Activated T-cell treated with anti-CD3 and anti-CD28 coated beads, Interleukin-2, amount 50 U/mL, for 48 hours (primary cell): ENCODE data around the gene CDX2.

Experiments
- DNase-seq, 2 experiments: peaks; one replicate each; pipeline ENCODE4 v3.0.0-alpha.2; 2020

Gene CDX2

GRCh38 chr13:27927444-27928352, 41.4 kb downstream of the CDX2 start:
- DNase-seq: peak; percentile 25 to 27

- DNase-seq: peak; percentile 20 to 26
Measured at GRCh38 chr13:27926644-27927434, 42.3 kb downstream of the CDX2 start.

- DNase-seq: no peak
Measured at GRCh38 chr13:27925220-27925991, 43.7 kb downstream of the CDX2 start.

DNA sequence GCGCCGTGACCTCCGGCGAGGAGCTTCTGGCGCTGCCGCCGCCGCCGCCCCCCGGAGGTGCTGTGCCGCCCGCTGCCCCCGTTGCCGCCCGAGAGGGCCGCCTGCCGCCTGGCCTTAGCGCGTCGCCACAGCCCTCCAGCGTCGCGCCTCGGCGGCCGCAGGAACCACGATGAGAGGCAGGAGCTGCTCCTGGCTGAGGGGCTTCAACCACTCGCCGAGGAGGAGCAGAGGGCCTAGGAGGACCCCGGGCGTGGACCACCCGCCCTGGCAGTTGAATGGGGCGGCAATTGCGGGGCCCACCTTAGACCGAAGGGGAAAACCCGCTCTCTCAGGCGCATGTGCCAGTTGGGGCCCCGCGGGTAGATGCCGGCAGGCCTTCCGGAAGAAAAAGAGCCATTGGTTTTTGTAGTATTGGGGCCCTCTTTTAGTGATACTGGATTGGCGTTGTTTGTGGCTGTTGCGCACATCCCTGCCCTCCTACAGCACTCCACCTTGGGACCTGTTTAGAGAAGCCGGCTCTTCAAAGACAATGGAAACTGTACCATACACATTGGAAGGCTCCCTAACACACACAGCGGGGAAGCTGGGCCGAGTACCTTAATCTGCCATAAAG, 44.5 kb downstream of the CDX2 start:
- peak; percentile 25 to 34 for DNase-seq

- peak; percentile 49 to 52 for DNase-seq
Measured at GRCh38 chr13:27923794-27924528, 45.2 kb downstream of the CDX2 start.

DNA sequence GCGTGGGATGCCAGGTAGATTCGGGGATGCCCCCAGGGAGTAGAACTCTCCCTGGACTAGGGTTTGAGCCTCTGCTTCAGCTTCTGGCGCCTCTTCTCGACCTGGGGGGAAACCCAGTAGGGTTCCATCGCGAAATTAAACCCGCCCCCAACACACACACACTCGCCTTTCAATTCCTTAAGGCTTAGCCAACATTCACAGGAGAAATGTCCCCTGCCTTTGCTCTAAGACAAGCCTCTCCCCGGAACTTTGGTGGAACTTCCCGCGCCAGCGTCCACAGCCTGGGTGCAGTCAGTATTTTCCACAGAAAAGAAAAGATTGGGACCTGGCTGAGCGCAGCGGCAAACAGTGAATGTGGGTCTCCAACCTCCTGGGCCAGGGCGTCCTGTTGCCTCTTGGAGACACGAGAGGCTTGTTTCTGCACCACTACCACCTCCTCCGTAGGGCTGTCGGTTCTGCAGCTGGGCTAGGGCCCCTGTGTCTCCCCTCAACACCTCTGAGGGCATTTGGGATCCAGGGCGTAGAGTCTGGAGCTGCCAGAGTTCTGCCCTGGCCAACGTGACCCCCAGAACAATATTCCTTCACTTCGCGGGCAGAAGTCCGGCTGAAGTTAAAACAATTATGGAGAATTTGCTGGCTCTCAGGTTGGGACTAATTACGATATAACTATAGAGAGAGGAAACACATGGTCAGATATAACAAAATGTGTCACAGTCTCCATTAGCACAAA, 46.1 kb downstream of the CDX2 start:
- peak; percentile 30 to 32 for DNase-seq

DNA sequence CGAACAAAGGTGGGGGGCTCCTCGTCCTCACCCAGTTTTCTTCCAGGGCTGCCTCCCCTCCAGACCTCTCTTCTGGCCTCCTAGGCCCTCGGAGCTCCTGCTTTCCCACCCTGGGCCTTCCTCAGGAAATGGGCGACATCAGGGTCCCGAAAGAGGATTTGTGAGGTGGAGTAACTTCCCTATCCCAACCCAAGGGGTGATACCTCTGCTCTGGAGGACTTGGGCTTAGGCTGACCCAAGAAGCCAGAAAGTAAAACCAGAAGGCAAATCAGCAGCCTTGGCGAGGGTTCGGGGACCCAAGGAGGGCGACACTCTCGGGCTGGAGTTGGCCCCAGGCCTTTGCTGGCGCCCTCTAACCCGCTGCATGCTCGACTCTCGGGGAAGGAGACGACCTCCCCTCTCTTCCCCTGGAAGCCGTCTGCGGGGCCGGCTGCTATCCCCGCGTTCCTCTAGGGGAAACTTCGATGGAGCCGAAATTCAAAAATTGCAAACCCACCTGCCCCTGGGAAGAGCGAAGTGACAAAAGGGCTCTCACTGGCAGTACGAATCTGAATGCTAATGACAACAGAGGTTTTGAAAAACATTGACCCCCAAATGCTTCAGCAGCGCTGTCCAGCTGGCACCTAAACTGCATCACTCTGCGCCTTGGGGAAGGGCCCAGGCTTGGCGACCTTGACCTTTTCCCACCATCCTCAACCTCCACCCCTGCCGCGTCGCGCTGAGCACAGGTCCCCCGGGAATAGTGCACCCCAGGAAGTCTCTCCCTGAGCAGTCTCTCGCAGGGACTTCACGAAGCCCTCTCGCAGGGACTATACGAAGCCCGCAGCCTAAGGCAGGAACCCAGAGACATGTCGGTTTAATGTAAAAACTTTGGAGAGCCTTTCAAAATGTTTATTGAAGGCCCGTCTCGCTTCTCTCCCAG, 46.9 kb downstream of the CDX2 start:
- DNase-seq: peak; percentile 24 to 27

DNA sequence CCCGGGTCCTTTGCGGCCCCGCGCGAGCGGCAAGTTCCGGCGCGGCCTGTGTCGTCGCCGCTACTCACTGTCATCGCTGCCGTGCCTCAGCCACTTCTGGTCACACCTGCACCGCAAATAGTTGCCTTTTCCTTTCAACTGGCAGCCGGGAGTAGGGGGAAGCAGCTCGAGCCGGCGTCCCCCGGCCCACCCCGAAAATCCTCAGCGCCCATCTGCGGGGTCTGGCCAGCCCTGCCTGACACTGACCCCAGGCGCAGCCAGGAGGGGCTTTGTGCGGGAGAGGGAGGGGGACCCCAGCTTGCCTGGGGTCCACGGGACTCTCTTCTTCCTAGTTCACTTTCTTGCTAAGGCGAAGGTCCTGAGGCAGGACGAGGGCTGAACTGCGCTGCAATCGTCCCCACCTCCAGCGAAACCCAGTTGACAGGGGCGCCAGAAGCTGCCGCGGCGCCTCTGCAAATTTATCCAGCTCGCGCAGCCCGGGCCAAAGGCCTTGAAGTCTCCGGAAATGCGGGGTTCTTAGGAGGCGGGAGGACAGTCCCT, 47.6 kb downstream of the CDX2 start:
- peak; percentile 26 to 30 for DNase-seq

GRCh38 chr13:27920677-27921420, 48.3 kb downstream of the CDX2 start:
- DNase-seq: peak; percentile 51 to 59

DNA sequence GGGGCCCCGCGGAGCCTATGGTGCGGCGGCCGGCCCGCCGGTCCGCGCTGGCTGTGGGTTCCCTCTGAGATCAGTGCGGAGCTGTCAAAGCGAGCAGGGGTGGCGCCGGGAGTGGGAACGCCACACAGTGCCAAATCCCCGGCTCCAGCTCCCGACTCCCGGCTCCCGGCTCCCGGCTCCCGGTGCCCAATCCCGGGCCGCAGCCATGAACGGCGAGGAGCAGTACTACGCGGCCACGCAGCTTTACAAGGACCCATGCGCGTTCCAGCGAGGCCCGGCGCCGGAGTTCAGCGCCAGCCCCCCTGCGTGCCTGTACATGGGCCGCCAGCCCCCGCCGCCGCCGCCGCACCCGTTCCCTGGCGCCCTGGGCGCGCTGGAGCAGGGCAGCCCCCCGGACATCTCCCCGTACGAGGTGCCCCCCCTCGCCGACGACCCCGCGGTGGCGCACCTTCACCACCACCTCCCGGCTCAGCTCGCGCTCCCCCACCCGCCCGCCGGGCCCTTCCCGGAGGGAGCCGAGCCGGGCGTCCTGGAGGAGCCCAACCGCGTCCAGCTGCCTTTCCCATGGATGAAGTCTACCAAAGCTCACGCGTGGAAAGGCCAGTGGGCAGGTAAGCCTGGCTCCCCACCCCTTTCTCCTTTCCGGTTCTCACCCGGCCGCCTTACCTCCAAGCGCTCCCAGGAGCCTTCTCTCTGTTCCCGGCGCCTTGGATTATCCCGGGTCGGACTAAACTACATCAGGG, 49.0 kb downstream of the CDX2 start, which contains the start of gene PDX1:
Gene PDX1, plus strand, starts transcription at position 67 of the 743 bp plus-strand sequence. Its CDS starts 139 bp downstream, at position 206.
- DNase-seq: peak; percentile 51 to 63

GRCh38 chr13:27919659-27919933, 49.5 kb downstream of the CDX2 start:
- no peak for DNase-seq

DNA sequence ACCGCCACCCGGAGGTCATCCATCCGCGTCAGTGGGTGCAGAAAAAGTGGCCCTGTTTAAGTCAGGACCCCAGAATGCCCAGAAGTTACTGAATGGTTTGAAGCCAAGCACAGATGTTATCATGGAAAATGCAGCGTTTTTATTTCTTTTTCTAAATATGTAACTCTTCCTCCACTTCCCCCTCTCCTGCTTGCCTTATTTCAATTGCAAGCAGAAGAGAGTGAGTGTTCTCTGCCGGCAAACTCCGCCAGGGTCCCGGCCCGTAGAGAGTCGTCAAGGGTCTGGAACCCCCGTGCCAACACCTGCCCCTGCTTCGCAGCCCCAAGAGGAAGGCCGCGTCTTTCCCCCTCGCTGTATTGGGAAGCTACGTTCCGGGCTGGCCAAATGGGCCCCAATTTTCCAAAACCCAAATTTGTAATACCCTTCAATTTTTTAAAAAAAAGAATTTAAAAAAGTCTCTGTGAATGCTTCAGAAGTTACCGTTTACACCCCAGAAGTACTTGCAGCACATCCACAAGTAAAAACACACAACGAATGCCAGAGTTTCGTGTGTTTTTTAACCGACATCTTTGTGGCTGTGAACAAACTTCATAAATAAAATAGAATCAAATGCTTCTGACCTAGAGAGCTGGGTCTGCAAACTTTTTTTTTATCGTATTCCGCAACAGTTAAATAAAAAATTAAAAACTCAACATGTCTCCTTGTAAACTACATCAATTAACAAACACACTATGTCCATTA, 50.0 kb downstream of the CDX2 start:
- DNase-seq: no peak

GRCh38 chr13:27918041-27918917, 50.8 kb downstream of the CDX2 start:
- DNase-seq: peak in 1 of 2 experiments; percentile 28

GRCh38 chr13:27917121-27917947, 51.8 kb downstream of the CDX2 start:
- peak in 1 of 2 experiments; percentile 22 for DNase-seq
